Cardiac muscle cell (in vitro differentiated cells and primary cell): ENCODE data around the gene SLC5A1. TPM values are rescaled to one million over a fixed set of nuclear protein-coding genes. Genes with fewer than 3 reads are reported as not detected.
"Not testable (repeated sequence)": the region's sequence is repeated elsewhere in the genome, so short reads cannot be mapped to it uniquely, and the experiment has no call there.

Experiments used
- DNase-seq, 2 donors: peaks; one replicate each; pipeline versions ENCODE4 v3.0.0 to v3.0.0-alpha.2; 2010 to 2017; ENCODE audit warnings: low read depth in 1 of 2, low spot score in 1 of 2
- H3K27ac ChIP-seq: fragments of 200-600 bp; sonication (generic); 2 replicates; pipeline ENCODE4 v1.5.1; 2016
- H3K27me3 ChIP-seq: fragments of 200-600 bp; sonication (generic); 2 replicates; pipeline ENCODE4 v1.6.0; 2016; ENCODE audit warnings: control low read depth
- H3K36me3 ChIP-seq: fragments of 200-600 bp; sonication (generic); 2 replicates; pipeline ENCODE4 v1.5.1; 2016; ENCODE audit warnings: control low read depth
- H3K4me1 ChIP-seq: fragments of 200-600 bp; sonication (generic); 2 replicates; pipeline ENCODE4 v1.8.1; 2017; ENCODE audit warnings: low read depth, mild to moderate bottlenecking, mixed run types
- H3K4me3 ChIP-seq: fragments of 200-600 bp; sonication (generic); 2 replicates; pipeline ENCODE4 v1.5.1; 2016; ENCODE audit warnings: mild to moderate bottlenecking
- H3K9me3 ChIP-seq: fragments of 200-600 bp; sonication (generic); 2 replicates; pipeline ENCODE4 v1.5.1; 2017; ENCODE audit warnings: low read depth, mild to moderate bottlenecking, control low read depth
- polyA plus RNA-seq: library from polyadenylated mRNA; unstranded; fragments of >200 nt; fragmentation: Nextera tagmentation; extraction: Ambion mirVana; gene quantifications from 2 replicates; pipeline ENCODE4 v1.2.1, GENCODE V29; 2016
- total RNA-seq: library from RNA; depleted of rRNA; stranded (reverse); fragments of >200 nt; gene quantifications from 2 replicates; pipeline ENCODE4 v1.2.3, GENCODE V29; 2016
- TF ChIP-seq, protein P1 (sequence below): IDR thresholded peaks from 2 replicates; pipeline ENCODE4 v1.5.1; 2012; ENCODE audit warnings: low read depth, mild to moderate bottlenecking, low read length

The SLC5A1 gene
- total and polyA plus RNA-seq, 2 experiments from 2014 or later: 0.45 to 0.76 TPM

DNA sequence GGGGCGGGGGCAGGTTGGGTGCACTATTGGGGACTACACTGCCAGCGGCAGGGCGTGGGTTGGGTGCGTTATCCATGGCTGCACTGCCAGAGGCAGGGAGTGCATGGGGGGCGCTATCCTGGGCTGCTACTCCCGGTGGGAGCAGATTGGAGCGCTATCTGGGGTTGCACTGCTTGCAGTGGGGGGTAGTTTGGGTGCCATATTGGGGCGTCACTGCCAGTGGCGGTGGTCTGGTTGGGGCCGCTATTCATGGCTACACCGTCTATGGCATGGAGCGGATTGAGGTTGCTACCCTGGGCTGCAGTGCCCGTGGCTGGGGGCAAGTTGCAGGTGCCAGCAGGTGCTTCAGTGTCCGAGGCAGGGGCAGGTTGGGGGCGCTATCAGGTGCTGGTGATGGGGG lies 79.8 kb downstream of the SLC5A1 start:
- no peaks in the 10 kb centered on the region for H3K36me3 ChIP-seq
- H3K27me3 ChIP-seq: no peaks in the 10 kb centered on the region
- no peak overlapping the region for H3K4me3 ChIP-seq
- no peaks in the 10 kb centered on the region for H3K9me3 ChIP-seq
- H3K27ac ChIP-seq: no peak overlapping the region
- no peak for DNase-seq
- no peaks in the 10 kb centered on the region for H3K4me1 ChIP-seq
- TF ChIP-seq, protein P1, sequence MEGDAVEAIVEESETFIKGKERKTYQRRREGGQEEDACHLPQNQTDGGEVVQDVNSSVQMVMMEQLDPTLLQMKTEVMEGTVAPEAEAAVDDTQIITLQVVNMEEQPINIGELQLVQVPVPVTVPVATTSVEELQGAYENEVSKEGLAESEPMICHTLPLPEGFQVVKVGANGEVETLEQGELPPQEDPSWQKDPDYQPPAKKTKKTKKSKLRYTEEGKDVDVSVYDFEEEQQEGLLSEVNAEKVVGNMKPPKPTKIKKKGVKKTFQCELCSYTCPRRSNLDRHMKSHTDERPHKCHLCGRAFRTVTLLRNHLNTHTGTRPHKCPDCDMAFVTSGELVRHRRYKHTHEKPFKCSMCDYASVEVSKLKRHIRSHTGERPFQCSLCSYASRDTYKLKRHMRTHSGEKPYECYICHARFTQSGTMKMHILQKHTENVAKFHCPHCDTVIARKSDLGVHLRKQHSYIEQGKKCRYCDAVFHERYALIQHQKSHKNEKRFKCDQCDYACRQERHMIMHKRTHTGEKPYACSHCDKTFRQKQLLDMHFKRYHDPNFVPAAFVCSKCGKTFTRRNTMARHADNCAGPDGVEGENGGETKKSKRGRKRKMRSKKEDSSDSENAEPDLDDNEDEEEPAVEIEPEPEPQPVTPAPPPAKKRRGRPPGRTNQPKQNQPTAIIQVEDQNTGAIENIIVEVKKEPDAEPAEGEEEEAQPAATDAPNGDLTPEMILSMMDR: no peak

DNA sequence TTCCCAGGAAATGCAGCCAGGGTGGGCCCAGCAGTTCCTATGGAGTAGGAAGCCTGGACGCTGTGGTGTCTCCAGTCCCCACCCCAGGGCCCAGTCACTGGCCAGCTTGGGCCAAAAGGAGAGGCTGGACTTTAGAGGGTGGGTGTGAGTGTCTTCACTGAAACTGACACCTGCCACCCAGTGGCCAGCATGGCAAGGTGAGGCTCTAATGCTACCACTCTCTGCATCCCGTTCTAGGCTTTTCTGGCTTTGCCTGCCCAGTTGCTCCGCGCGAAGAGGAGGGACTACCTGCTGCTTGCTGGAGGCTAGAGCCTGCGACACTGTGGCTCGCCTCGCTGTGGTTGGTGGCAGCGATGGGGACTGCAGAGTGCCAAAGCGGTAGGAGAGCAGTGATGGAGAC lies 80.6 kb downstream of the SLC5A1 start:
- DNase-seq: no peak
- Histone ChIP-seq H3K27me3 (no peaks in the 10 kb centered on the region), H3K4me3 (no peak overlapping the region), H3K36me3 (no peaks in the 10 kb centered on the region), H3K9me3 (no peaks in the 10 kb centered on the region), H3K27ac (no peak overlapping the region), H3K4me1 (no peaks in the 10 kb centered on the region)
- TF ChIP-seq, protein P1: no peak

DNA sequence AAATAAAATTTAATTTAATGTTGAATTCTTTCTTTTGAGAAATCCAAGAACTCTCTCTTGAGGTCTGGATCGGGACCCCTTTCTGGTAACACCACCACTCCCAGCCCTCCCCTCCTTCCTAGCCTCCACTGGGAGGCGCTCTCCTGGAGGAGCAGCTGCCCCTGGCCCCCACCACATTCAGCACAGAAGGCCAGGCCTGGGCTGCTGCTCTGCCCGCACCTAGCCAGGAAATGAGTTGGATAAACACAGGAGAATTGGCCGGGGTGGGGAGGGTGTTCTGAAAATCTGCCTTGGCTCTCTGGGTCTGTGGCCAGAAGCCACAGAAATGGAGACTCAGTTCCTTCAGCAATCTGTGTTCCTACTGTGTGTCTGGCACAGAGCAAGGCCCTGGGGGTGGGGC lies 84.8 kb downstream of the SLC5A1 start:
- H3K27me3 ChIP-seq: no peaks in the 10 kb centered on the region

DNA sequence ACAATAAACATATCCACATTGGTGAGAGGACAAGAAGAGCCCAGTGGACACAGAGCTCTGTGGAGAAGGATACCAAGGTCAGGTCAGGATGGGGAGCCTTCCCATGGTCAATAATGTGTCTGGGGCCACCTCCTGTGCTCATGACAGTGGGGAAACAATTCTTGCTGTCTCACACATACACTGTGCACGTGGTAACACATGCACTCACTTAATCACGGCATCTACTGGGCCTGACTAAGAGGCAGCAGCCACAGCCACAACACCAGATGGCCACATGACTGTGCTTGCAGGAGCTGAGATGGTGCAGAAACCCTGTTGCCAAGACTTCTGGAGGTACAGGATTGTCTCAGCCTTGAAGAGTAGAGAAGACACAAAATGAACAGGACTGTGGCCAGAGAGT lies 87.4 kb downstream of the SLC5A1 start:
- DNase-seq: no peak
- H3K4me3 ChIP-seq: no peak overlapping the region
- no peaks in the 10 kb centered on the region for H3K36me3 ChIP-seq
- no peak overlapping the region for H3K27ac ChIP-seq
- H3K4me1 ChIP-seq: no peaks in the 10 kb centered on the region
- no peaks in the 10 kb centered on the region for H3K27me3 ChIP-seq
- no peaks in the 10 kb centered on the region for H3K9me3 ChIP-seq
- TF ChIP-seq, protein P1: no peak

More for the DNA sequence above, 84.8 kb downstream of the SLC5A1 start:
- Histone ChIP-seq H3K4me3 (no peak overlapping the region), H3K36me3 (no peaks in the 10 kb centered on the region), H3K4me1 (no peaks in the 10 kb centered on the region), H3K27ac (no peak overlapping the region), H3K9me3 (no peaks in the 10 kb centered on the region)
- no peak for DNase-seq
- TF ChIP-seq, protein P1: no peak

DNA sequence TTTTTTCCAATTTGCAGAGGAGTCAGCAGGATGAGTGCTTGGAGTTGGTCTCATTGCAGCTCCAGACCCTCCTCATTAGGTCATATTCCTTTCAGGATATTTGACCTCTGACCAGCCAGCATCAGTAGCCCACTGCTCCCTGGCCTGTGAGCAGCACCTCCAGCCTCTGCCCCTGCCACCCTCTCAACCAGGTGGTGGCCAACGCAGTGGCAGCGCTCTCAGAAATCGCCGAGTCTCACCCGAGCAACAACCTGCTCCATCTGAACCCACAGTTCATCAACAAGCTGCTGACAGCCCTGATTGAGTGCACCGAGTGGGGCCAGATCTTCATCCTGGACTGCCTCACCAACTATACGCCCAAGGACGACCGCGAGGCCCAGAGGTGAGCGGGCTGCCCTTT lies 89.1 kb downstream of the SLC5A1 start:
- no peaks in the 10 kb centered on the region for H3K9me3 ChIP-seq
- no peak overlapping the region for H3K4me3 ChIP-seq
- no peak for DNase-seq
- no peaks in the 10 kb centered on the region for H3K27me3 ChIP-seq
- TF ChIP-seq, protein P1: no peak
- no peaks in the 10 kb centered on the region for H3K36me3 ChIP-seq
- no peak overlapping the region for H3K27ac ChIP-seq
- no peaks in the 10 kb centered on the region for H3K4me1 ChIP-seq

DNA sequence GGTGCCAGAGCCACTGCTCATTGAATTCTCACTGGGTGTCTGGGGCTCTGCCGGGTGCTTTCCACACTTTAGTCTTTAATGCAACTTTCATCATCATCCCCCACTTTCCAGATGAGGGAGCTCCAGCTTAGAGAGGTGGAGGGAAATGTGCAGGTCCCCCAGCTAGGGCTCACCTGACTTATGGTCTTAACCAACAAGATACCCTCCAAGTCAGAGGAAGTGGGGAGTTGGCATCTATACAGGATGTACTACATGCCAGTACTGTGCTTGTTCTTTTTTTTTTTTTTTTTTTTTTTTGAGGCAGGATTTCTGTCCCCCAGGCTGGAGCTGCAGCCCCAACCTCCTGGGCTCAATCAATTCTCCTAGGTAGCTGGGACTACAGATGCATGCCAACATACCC lies 89.7 kb downstream of the SLC5A1 start:
- Histone ChIP-seq H3K4me1 (no peaks in the 10 kb centered on the region), H3K9me3 (no peaks in the 10 kb centered on the region), H3K4me3 (no peak overlapping the region), H3K36me3 (no peaks in the 10 kb centered on the region), H3K27ac (no peak overlapping the region), H3K27me3 (no peaks in the 10 kb centered on the region)
- TF ChIP-seq, protein P1: no peak
- DNase-seq: no peak

DNA sequence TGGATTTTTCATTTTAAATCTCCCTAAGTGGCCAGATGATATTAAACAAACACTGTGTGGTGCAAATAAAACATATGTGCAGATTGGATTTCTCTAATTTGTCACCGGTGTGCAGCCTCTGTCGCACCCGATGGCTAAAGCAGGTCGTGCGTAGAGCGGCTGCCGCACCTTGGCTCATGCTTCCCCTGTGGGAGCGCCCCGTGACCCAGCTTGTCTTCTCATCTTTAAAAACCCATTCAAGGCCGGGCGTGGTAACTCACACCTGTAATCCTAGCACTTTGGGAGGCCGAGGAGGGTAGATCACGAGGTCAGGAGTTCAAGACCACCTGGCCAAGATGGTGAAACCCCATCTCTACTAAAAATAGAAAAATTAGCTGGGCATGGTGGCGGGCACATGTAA lies 91.7 kb downstream of the SLC5A1 start:
- not testable (repeated sequence) for H3K9me3 ChIP-seq, H3K27ac ChIP-seq, DNase-seq, H3K4me1 ChIP-seq, H3K4me3 ChIP-seq, H3K36me3 ChIP-seq, H3K27me3 ChIP-seq

DNA sequence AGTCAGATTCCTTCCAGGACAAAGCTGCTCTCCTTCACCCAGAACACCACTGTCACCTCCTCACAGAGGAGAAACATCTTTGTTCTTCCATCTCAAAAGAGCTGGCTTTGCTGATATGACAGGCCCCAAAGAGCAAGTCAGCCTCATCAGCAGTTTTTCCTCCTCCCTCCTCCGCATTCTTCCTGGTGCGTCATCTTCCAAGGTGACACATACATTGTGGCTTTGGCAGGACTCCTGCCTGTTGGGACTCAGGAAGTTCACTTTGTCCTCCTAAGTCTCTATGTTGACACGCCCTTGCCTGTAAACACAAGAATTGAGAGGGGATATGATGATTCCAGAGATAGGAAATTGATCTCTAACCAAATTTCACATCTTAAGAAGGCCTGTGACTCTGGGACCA lies 92.9 kb downstream of the SLC5A1 start:
- DNase-seq: peak in 1 of 2 donors; percentile 48
- not testable (repeated sequence) for H3K36me3 ChIP-seq, H3K27ac ChIP-seq, H3K9me3 ChIP-seq, H3K4me1 ChIP-seq, H3K4me3 ChIP-seq, H3K27me3 ChIP-seq
